Right ventricle myocardium inferior (tissue), 1 donor: ENCODE data around the gene PARD3. TPM values are rescaled to one million over a fixed set of nuclear protein-coding genes. Genes with fewer than 3 reads are reported as not detected.
"Not testable (repeated sequence)": the region's sequence is repeated elsewhere in the genome, so short reads cannot be mapped to it uniquely, and the experiment has no call there.

Source experiments
- ATAC-seq: fragments of 200-7000 bp; cut with Tn5 transposase; one replicate; pipeline ENCODE4 v1.9.1; 2020; ENCODE audit warnings: mild to moderate bottlenecking, moderate library complexity
- DNase-seq: peaks from one replicate; pipeline ENCODE4 v3.0.0; 2021; ENCODE audit errors: missing footprints
- intact Hi-C: fragments of 100-400 bp; cut with DNase I; formaldehyde crosslinking; loops from one replicate; pipeline ENCODE4 v1.11.0; 2022
- total RNA-seq: library from RNA; stranded (reverse); fragmentation: NEBNext Ultra II Directional; extraction: Animal tissue kit (Norgen Biotek cat#: 25700); gene quantifications from one replicate; pipeline ENCODE4 v1.2.1, GENCODE V29; 2021
- donor health status: DM: no; HTN: yes; CAD: no; lungs with severe emphysema.

The PARD3 gene
- total RNA-seq, 1 donor from 2014 or later: 34.6 TPM

DNA sequence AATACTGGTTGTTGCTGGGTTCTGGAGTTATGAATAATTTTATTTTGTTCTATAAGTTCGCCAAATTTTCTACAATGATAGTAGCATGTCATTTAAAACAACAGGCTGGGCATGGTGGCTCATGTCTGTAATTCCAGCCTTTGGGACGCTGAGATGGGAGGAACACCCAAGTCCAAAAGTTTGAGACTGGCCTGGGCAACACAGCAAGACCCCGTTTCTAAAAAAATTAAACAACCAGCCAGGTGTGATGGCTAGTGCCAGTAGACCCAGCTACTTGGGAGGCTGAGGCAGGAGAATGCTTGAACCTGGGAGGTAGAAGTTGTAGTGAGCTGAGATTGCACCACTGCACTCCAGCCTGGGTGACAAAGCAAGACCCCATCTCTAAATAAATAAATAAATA lies 347.7 kb downstream of the PARD3 start:
- ATAC-seq: no peak
- DNase-seq: no peak
- intact Hi-C loops: no loop called here

DNA sequence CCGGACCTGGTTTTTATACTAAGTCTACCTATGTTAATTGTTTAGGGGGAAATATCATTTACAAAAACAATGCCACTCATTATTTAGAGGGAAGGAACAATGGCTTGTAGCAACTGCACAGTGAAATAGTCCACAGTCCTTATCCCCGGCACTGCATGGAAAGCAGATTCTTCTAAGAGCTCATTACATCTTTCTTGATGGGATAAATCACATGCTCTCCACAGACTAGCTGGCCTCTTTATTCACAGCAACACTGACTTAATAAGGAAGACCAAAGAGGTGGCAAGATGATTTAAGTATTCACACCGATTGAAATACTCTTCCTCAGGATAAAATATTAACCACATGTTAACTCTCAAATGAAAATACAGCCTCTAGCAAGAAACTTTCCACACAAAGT lies 349.4 kb downstream of the PARD3 start:
- DNase-seq (no peak), ATAC-seq (no peak)
- intact Hi-C loops: no loop called here

DNA sequence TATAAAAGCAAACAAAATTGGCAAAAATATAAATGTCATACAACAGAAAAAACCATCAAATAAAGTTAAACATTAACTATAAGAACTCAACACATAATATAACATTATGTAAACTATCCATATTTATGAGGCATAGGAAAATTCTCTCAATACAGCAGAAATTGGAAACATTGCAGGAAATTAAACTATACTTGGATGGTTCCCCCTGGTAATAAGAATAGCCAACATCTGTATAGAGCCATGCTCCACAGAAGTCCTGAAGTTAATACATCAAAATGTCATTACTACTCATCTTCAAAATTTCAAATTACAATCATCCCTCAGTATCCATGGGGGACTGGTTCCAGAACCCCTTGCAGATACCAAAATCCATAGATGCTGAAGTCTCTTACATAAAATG lies 350.5 kb downstream of the PARD3 start:
- intact Hi-C loops: no loop called here

DNA sequence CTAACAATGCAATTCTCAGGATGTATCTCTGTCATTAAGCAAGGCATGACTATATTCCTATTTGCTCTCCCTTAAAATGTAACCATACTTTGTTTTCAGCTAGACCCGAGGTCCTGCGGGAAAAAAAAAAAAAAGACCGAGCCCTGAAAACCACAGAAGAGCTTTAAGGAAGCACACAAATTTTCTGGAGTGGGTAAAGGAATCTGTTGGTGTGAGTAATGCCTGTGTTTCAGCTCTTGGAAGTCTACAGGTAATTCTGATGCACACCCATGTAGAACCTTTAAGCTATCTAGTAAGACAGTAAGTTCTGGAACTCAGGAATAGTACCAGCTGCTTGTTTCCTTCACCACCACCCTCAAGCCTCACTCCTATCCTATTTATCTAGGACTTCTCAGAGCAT lies 351.1 kb downstream of the PARD3 start:
- DNase-seq (no peak), ATAC-seq (no peak)
- intact Hi-C loops: no loop called here

More for the DNA sequence above, 350.5 kb downstream of the PARD3 start:
- no peak for ATAC-seq
- no peak for DNase-seq

DNA sequence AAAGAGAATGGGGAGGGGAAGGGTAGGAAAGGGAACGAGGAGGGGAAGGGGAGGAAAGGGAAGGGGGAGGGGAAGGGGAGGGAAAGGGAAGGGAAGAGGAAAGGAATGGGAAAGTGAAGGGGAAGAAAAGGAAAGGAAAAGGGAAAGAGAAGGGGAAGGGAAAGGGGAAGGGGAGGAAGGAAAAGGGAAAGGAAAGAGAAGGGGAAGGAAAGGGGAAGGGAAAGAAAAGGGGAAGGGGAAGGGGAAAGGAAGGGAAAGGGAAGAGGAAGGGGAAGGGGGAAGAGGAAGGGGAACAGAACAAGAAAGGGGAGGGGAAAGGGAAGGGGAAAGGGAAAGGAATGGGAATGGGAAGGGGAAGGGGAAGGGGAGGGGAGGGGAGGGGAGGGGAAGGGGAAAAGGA lies 352.1 kb downstream of the PARD3 start:
- intact Hi-C loops: no loop called here
- no peak for ATAC-seq
- DNase-seq: no peak

DNA sequence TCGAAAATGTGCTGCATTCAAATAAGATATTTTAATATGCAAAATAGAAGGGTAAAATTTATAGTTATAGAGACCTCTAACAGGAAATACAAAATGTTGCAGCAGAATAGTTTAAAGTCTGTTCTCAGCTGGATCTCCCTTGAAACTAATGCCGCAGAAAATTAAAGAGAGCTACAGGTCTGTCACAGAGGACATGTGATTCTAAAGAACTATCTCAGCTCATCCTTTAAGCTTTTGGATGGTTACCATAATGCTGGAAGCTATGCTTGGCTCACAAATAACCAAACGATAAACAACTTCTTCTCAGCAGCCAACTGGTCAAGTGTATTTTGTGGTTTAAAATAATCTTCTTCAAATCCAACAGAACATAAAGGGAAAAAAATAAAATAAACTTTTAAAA lies 353.0 kb downstream of the PARD3 start:
- intact Hi-C loops: no loop called here
- no peak for ATAC-seq
- DNase-seq: no peak

DNA sequence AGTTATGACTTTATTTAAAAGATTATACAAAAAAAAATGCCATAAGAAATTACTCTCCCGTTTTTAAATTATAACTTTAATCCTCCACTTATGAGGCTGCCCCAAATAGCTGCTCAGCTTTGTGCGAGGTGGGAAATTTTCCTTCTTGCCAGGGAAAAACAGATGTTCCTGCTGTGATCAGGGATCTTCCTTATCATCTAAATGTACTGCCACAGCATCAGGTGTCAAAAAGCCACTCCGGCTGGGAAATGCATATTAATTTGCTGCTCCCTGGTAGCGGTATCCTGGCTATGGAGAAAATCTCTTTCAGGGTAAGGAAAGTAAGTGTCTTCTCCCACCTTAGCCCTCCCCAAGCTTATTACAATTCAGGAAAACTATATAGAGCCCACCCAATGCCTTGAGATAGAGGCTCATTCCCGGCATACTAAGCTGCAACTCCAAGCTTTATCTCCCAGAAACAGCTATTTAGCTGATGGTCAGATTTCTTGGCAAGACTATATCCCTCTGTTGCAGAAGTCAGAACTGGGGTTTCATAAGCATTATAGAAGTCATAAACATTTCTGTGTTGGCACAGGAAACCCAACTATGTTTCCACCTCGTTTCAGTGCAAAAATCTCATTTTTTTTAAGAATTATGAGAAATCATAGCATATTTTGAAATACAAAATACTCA lies 360.4 kb downstream of the PARD3 start:
- ATAC-seq: no peak
- intact Hi-C loops: no loop called here
- no peak for DNase-seq

DNA sequence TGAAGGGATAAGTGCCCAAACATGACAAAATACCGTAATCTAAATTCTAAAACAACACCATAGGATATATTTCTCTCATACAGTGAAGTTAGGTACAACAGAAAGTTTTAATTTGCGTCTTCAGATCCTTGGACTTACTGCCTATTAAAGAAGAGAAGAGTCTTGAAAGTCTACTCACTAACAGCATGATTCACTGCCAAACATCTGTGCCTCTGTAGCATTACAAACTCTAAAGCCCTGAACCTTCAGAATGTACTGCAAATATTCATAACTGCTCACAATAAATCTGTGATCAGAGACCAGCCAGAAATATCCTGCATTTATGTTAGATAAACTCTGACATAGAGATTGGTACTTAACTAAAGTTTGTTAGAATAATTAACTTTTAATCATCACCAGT lies 365.3 kb downstream of the PARD3 start:
- no peak for DNase-seq
- intact Hi-C loops: no loop called here
- ATAC-seq: no peak

DNA sequence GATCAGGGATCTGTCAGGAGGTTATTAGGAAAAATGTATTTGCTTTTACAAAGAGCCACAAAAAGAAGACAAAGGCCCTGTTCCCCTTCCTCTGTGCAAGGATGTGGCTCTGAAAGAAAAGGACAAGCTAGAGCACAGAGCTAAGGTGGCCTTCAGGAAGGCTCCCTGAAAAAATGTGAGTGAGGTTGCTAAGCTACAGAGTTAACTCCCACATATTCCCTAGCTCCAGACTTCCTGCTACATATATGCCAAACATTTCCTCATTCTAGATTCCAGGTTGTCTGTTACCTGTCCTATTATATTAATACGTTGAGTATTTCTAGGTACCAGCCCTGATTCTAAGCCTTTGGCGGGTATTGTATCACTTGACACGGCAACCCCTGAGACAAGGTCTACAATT lies 369.0 kb downstream of the PARD3 start:
- DNase-seq: no peak
- intact Hi-C loops: no loop called here
- ATAC-seq: no peak

DNA sequence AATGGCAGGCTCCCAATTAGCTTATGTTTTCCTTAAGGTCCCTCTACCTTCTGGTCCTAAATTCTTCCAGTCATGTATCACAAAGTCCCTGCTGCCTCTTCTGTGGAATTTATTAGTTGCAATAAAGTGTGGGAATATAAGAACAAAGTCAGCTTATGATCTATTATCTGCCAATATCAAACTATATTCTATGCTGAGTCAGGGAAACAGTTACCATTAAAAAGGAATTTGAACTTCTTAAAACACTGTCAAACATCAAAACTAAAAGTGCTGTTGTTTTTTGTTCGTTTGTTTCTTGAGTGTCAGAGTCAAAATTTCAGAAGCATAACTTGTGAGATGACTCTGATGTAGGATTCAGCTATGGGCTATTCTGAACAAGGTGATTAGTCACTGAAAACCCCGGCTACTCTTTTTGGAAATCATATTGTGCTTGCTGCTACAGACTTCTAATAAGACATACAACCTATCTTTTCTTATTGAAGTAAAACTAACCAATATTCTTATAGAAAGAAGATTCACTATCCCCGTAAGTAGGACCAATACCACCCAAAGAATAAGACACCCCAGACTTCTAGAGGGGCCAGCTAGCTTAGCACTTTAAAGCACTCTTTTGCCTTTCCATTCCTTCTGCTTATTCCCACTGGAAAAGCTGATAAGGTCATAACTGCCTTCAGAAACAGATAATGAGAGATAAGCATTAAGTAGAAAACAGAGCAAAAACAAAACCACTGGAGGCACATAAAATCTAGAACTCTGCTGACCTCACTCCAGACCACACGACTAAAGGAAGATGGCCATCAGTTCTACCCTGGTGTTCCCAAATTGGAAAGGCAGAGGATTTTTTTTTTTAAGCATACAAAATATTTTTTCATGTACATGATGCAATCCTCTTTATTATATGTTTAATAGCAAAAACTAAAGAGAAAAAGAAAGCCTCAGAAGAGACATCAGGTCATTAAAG lies 370.6 kb downstream of the PARD3 start:
- intact Hi-C loops: no loop called here
- peak; percentile 20 for ATAC-seq
- no peak for DNase-seq

DNA sequence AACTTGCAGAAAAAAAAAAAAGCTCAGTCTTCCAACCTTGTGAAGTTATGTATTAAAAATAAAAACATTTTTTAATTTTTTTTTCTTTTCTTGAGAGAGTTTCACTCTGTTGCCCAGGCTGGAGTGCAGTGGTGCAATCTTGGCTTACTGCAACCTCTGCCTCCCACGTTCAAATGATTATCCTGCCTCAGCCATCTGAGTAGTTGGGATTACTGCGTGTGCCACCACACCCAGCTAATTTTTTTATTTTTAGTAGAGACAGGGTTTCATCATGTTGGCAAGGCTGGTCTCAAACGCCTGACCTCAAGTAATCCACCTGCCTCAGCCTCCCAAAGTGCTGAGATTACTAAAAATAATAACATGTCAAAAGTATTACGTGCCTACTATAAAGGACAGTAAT lies 375.7 kb downstream of the PARD3 start:
- DNase-seq, intact Hi-C loops: not testable (repeated sequence)
- peak; percentile 57 for ATAC-seq

DNA sequence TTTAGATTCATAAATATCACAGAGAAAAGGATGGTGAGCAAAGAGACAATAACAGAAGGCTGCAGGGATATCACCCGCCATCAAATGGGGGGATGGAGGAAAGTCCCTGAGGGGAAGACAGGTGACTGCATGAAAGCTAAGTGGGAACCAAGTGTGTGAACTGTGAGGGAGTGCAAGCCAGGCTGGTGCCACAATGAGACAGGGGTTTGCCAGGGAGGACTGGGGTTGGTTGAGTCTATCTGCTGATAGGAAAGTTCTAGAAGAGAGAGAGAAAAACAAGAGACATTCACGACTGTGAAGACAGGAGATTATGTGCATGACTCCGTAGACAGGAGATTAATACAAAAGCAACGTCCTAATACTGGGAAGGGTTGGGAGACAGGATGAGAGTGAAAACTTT lies 376.4 kb downstream of the PARD3 start:
- intact Hi-C loops: no loop called here
- no peak for ATAC-seq
- DNase-seq: no peak

DNA sequence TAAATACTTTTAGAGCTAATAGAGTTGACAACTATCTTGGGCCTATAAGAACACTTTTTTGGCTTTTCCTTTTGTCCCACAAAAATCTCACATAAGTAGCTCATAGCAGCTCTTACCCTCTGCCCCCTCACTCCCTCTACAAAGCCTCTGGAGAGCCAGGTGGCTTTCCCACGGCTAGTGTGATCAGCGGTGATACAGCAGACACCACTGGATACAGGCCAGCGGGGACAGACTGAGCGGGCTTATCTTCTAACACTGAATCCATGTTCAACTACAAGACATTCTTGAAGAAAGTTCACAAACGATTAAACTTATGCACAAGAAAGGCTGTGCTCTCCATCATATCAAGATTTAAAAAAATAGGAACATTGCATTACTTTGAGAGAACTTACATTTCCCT lies 377.2 kb downstream of the PARD3 start:
- no peak for ATAC-seq
- DNase-seq: no peak
- intact Hi-C loops: no loop called here

DNA sequence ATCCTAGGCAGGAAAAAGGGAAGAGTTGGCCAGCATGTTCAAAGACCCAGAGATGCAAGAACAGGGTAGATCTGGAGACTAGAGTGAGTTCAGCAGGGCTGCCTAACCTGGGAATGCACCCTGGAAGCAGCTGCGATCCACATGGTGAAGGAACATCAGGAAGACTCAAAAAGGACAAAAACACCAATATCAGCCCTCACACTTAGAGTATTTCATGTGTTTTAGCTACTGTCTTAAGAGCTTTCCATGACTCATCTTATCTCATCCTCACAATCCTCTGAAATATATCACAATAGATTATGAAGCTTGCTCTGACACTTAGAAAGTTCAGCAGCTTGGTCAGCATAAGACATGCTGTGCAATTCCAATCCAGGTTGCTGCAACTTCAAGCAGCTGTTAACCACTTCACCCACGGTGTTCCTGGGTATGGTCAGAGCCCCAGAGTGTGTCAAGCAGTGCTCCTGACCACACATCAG lies 380.9 kb downstream of the PARD3 start:
- intact Hi-C loops: no loop called here
- ATAC-seq (peak; percentile 51), DNase-seq (no peak)

DNA sequence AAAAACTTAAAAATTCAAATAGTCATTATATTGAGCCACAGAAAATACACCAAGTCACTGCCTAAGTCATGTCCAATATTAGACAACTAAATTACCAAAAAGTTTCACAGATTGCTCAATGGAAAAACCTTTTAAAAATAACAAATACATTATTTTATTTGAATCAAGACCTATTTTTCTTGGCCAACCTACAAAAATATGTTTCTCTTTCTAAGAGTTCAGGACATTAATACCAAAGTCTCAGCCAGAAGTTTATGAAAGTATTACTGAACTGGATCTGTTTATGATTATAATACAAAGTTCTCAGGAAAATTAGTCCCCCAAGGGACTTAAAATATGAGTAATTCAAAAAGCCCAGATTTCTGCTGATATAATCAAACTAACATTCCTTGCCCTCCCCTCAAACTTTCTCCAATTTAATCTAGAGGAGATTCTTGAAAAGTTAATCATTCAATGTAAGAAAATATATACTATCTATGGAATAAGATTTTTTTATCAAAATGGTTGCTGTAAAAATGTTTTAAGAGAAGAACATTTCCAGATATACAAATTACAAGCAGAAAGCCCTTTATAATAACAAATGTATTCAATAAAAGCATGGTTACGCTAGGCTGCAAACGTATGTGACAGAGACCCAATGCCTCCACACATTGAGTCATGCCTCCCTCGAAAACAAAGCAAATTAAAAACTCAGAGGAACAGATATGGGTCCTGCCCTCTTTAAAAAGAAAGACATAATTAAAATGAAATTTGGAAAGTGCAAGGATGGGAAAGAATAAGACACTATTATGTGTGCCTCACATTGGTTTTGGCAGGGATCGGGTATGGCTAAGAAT lies 381.6 kb downstream of the PARD3 start:
- intact Hi-C loops: no loop called here
- ATAC-seq (peak; percentile 54), DNase-seq (no peak)

DNA sequence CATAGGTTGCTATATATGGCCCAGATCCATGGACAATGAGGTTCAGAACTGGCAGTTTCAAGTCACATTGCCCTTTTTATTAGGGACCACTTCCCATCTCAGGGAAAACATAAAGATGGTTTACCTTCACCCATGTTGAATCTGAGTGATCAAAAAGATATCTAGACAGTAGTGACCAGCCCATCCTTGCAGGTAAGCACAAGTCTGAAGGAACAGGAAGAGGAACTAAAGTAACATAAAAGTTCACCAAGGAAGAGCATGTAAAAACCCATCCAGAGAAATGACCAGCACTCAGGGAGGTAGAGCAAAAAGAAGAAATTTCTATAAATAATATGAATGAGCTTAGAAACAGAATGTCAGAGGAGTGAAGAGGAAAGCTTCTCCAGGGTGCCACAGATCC lies 382.5 kb downstream of the PARD3 start:
- no peak for ATAC-seq
- intact Hi-C loops: no loop called here
- DNase-seq: no peak

DNA sequence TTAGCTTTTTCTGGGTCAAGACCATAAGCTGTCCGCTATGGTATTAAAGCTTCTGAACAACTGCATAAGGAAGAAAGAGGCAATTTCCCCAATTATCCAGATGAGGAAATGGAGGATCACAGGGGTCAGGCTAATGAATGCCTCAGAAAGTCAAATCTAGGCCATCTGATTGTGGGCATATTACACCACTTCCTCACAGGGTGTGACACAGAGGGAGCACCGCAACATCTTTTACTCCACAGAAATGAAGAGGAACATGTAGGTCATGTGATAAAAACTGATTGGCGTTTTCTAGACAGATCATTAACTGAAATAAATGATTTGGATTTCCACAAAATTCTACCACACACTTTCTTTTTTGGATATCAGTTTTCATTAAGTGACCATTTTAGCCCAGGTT lies 384.4 kb downstream of the PARD3 start:
- ATAC-seq: no peak
- intact Hi-C loops: no loop called here

DNA sequence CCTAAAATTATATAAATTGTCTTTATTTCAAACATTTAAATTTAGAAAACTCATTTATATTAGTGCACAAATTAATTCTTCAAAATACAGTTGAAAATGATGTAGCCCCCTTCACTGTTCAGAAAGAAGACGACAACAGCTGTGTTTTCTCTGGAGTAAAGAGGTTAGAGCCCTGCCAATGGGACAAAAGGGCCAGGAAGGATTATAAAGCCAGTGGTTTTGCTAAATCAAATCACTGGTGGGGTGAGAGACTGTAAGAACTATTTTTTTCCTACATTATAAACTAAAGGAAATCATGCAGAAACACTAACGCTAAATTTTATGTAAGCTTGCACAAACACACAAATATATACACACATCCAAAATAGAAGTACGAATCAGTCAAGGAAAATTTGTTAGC lies 386.6 kb downstream of the PARD3 start:
- intact Hi-C loops: no loop called here
- DNase-seq: no peak
- no peak for ATAC-seq

More for the DNA sequence above, 384.4 kb downstream of the PARD3 start:
- DNase-seq: no peak

DNA sequence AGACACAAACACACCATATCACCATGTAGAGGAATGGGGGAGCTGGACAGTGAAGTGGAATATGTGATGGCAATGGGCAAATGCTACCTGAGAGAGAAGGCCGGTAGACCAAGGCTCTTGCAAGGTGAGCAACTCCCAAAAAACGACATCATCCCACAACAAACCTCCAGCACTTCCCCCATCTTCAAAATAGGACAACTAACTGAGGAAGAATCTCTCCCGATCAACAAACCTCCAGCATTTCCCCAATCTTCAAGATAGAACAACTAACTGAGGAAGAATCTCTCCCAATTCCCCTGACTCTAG lies 387.2 kb downstream of the PARD3 start:
- no peak for DNase-seq
- intact Hi-C loops: no loop called here
- ATAC-seq: no peak
